Right cardiac atrium (tissue), 5 donors: ENCODE data around the gene ENDOD1. TPM values are rescaled to one million over a fixed set of nuclear protein-coding genes. Genes with fewer than 3 reads are reported as not detected.

Experiments used
- ATAC-seq, 2 donors: fragments of 200-7000 bp; cut with Tn5 transposase; one replicate each; pipeline versions ENCODE4 v1.8.0 to v1.9.1; 2020; ENCODE audit warnings: moderate library complexity in 2 of 2, mild to moderate bottlenecking in 1 of 2
- DNase-seq, 3 donors: peaks; one replicate each; pipeline ENCODE4 v3.0.0-alpha.2; 2020
- H3K27ac ChIP-seq: one replicate; pipeline ENCODE4 v1.5.1; 2013; ENCODE audit warnings: mild to moderate bottlenecking, low read length, control low read depth, moderate library complexity
- H3K27me3 ChIP-seq: one replicate; pipeline ENCODE4 v1.6.1; 2013; ENCODE audit not compliant: control insufficient read depth, insufficient read depth
- H3K4me1 ChIP-seq: one replicate; pipeline ENCODE4 v1.6.1; 2013; ENCODE audit warnings: low read length; ENCODE audit not compliant: control insufficient read depth, insufficient read depth
- H3K4me3 ChIP-seq: one replicate; pipeline ENCODE4 v1.5.1; 2013; ENCODE audit warnings: low read length, control low read depth
- H3K9me3 ChIP-seq: one replicate; pipeline ENCODE4 v1.6.1; 2013; ENCODE audit warnings: low read length; ENCODE audit not compliant: control insufficient read depth
- WGBS: extraction: QIAGEN DNeasy Blood & Tissue Kit; methylation state at CpG from one replicate; pipeline ENCODE4 v1.1.7; 2013; 5-methylcytosine and 5-hydroxymethylcytosine counted together
- intact Hi-C, 4 donors: fragments of 100-400 bp; cut with DNase I; formaldehyde crosslinking; loops; one replicate each; pipeline versions ENCODE4 v1.11.0 to v1.14.0; 2022 to 2023
- polyA plus RNA-seq: library from polyadenylated mRNA; stranded (reverse); fragments of 200-250 nt; gene quantifications from one replicate; pipeline ENCODE4 v1.2.3, GENCODE V29; 2013
- total RNA-seq, 4 donors: library from RNA; stranded (reverse); fragmentation: NEBNext Ultra II Directional; extraction: Animal tissue kit (Norgen Biotek cat#: 25700); gene quantifications; one replicate each; pipeline ENCODE4 v1.2.1, GENCODE V29; 2021
- donor health status: healthy with polysubstance abuse.
- donor health status: DM: no; HTN: yes; CAD: no.
- donor health status: DM: no; HTN: no; CAD: no.
- donor health status: DM: no; HTN: yes; CAD: no; lungs with severe emphysema.
- donor health status: DM: yes; HTN: yes; CAD: no.

ENDOD1 gene
- total and polyA plus RNA-seq, 5 donors, result 8.8 to 19.5 (median 14.5) TPM

DNA sequence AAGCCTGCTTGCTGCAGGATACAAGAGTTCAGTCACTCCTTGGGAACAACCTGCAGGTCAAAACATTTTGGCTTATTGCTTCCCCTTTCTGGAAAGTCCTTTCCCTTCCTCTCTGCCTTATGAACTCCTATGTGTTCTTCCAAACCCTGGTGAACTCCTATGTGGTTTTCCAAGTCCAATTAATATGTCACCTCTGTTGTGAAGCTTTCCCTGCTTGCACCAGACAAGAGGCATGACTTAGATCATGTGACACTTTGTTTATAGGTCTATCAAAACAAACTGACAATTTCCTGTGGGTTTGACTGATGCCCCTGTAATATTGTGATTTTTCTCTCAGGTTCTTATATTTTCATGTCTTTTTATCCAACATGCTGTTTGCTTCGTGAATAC, 64.2 kb downstream of the ENDOD1 start:
- H3K27ac ChIP-seq, result no peak overlapping the region
- 92% methylated on average over 1 of the region's 1 CpG for WGBS

DNA sequence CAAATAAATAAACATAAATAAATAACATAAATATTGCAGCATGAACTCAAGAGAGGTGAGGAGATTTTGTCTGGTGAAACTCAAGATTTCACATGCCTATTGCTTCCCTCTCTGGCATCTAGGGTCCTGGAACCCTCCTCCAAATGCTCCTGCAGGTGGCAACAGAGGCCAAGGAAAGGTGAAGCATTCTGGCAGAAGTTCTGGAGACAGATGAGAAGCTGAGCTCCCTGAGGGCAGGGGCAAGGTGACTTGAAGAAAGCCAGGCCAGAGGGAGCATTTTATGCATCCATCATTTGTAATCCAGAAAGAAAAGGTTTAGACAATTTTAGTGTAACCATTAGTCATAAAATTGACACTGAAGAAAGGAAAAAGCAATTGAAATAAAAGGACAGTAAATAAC, 64.9 kb downstream of the ENDOD1 start:
- H3K27me3 ChIP-seq, result no peaks in the 10 kb centered on the region
- H3K4me3 ChIP-seq, result no peak overlapping the region
- DNase-seq, result peak; percentile 28 to 56 (median 47)
- ATAC-seq, result no peak
- H3K9me3 ChIP-seq, result no peaks in the 10 kb centered on the region
- H3K4me1 ChIP-seq, result peaks cover 2% of the 10 kb centered on the region
- intact Hi-C loops, result loop anchor here (5.0 kb wide), 4 partner anchors 532 to 613 kb away; no protein-coding TSS in a partner anchor
- no peak overlapping the region for H3K27ac ChIP-seq

More for the DNA sequence above, 64.2 kb downstream of the ENDOD1 start:
- Histone ChIP-seq H3K4me1 (peaks cover 2% of the 10 kb centered on the region), H3K4me3 (no peak overlapping the region), H3K9me3 (no peaks in the 10 kb centered on the region), H3K27me3 (no peaks in the 10 kb centered on the region)
- ATAC-seq (no peak), DNase-seq (no peak)
- intact Hi-C loops, result loop anchor here (5.0 kb wide), 4 partner anchors 532 to 613 kb away; no protein-coding TSS in a partner anchor

DNA sequence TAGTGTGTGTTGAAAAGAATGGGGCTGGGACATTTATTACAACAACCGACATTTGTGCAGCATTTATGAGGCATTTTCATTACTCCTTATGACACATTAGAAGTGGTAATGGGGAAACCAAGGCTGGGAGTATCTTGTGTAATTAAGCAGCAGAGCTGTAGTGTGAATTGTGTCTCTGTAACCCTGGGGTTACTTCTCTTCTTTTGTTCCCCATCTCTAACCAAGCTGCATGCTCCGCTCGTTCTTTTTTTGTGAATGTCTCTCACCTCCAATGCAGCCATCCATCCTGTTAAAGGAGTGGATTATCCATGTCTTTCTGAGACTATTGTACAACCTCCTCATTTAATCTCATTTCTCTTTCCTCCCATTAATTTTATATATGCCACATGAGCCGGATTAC, 65.7 kb downstream of the ENDOD1 start:
- 96% methylated on average over 4 of the region's 4 CpGs for WGBS
- H3K9me3 ChIP-seq, result no peaks in the 10 kb centered on the region
- no peak overlapping the region for H3K27ac ChIP-seq
- peaks cover 2% of the 10 kb centered on the region for H3K4me1 ChIP-seq
- ATAC-seq (no peak), DNase-seq (no peak)
- H3K27me3 ChIP-seq, result no peaks in the 10 kb centered on the region
- intact Hi-C loops, result no loop called here
- no peak overlapping the region for H3K4me3 ChIP-seq

DNA sequence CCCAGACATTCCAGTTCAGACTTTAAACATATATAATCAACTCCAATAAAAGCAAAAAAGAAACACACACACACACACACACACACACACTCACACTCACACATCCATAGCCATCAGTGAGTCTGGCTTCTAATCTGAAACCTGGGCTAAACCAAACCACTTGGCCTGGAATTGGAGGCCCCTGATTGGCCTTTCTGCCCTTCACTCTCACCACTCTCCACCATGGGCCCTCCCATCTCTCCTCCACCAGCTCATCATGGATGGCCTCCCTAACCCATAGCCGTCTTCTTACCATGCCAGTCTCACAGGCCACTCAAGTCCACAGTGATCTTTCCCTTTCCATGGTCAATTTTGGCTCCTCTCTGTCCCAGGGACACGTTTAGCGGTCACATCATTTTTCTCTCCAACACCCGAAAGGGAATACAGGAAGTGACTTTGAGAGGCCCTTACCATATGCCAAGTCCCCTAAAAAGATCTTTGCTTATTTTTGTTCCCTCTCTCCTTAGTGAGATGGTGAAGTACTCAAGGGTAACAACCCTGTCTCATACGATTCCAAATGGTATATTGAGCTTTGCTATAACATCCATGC, 66.6 kb downstream of the ENDOD1 start:
- no peak overlapping the region for H3K27ac ChIP-seq
- H3K4me1 ChIP-seq, result peaks cover 2% of the 10 kb centered on the region
- H3K4me3 ChIP-seq, result no peak overlapping the region
- DNase-seq (no peak), ATAC-seq (no peak)
- no peaks in the 10 kb centered on the region for H3K27me3 ChIP-seq
- intact Hi-C loops, result no loop called here
- H3K9me3 ChIP-seq, result no peaks in the 10 kb centered on the region
- WGBS, result 75% methylated on average over 5 of the region's 5 CpGs

DNA sequence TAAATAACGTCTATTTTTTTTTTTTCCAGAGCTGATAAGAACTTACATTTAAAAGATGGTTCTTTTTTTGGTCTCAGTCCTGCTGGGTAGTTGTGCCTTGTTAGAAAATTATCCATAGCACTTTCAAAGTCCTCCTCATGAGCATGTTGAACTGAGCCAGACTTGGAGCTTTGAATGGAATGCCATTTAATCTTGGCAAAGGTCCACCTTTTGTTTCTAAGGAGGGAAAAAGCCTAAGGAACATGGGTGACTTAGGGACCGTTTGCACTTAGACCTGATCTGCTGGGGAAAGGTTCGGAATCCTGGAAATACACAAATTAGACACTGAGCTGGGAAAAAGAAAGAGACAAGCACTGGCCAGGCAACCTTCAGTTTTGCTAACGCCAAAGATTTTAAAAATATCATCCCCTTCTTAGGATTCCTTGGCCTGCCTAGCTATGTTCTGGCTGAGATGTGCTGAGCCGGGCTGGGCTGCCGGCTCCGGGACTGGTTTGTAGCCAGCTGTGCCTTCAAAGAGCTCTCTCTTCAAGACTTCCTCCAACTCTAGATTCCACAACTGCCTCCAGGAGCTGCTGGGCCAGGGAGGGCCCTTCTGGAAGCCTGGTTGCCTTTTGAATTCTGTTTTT, 67.4 kb downstream of the ENDOD1 start:
- peak; percentile 54 to 89 (median 84) for DNase-seq
- H3K9me3 ChIP-seq, result no peaks in the 10 kb centered on the region
- H3K27ac ChIP-seq, result no peak overlapping the region
- no peaks in the 10 kb centered on the region for H3K4me1 ChIP-seq
- H3K27me3 ChIP-seq, result no peaks in the 10 kb centered on the region
- intact Hi-C loops, result no loop called here
- ATAC-seq, result peak; percentile 82 to 89
- no peak overlapping the region for H3K4me3 ChIP-seq
- WGBS, result 34% methylated on average over 7 of the region's 7 CpGs

DNA sequence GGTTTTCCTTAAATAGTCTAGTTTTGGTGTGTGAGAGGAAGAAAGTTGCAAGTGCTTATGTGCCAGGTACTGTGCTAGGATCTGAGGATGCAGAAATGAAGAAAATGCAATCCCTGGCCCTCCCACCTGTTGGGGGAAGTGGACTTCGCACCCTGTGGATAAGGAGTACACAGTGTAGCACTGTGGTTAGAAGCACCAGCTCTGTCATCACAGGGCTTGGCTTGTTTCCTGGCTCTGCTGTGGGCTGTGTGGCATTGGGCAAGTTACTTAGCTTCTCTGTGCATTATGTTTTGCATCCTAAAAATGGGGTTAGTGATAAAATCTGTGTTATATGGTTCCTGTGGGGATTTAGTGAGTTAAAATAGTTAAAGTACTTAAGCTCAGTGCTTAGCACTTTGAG, 68.2 kb downstream of the ENDOD1 start:
- DNase-seq (no peak), ATAC-seq (no peak)
- no peaks in the 10 kb centered on the region for H3K9me3 ChIP-seq
- WGBS, result 96% methylated on average over 1 of the region's 1 CpG
- H3K27ac ChIP-seq, result no peak overlapping the region
- no peaks in the 10 kb centered on the region for H3K4me1 ChIP-seq
- H3K4me3 ChIP-seq, result no peak overlapping the region
- intact Hi-C loops, result no loop called here
- H3K27me3 ChIP-seq, result no peaks in the 10 kb centered on the region

DNA sequence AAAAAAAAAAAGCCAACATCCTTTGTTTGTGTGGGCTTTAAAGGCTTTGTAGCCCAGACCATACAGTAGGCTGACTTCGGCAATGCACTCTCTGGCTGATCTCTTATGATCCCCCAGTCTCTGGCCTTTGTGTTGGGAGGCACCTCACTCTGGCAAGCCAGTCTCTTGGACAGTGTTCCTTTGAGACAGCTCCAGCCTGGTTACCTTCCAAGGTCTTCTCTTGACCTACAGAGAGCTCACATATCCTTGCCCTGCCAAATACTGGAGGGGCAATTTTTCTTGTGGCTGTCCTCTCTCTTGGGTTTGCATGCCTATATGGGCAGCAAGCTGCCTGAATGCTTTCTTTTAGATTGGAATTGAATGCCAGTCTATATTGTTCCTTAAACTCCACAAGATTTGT, 71.6 kb downstream of the ENDOD1 start:
- Histone ChIP-seq H3K9me3 (no peaks in the 10 kb centered on the region), H3K4me3 (no peak overlapping the region), H3K4me1 (no peaks in the 10 kb centered on the region), H3K27ac (no peak overlapping the region), H3K27me3 (no peaks in the 10 kb centered on the region)
- 94% methylated on average over 1 of the region's 1 CpG for WGBS
- no peak for ATAC-seq
- no peak for DNase-seq
- intact Hi-C loops, result no loop called here

DNA sequence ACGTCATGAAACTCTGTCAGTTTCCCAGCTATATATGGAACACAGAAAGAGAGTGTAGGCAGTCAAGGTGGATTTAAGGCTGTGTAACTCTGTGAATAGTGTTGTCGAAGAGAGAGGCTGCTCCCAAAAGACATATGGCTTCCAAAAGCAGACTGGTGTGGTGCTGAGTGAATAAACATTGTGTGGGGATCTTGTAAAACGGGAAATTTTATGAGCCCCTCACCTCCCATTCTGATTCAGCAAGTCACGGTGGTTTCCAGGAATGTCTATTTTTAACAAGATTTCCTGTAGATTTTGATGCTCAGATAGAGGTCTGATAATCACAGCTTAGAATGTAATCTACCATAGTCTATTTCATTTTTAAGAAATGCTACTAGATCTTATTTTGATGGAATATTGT, 73.5 kb downstream of the ENDOD1 start:
- 55% methylated on average over 4 of the region's 4 CpGs for WGBS
- H3K9me3 ChIP-seq, result no peaks in the 10 kb centered on the region
- intact Hi-C loops, result no loop called here
- no peaks in the 10 kb centered on the region for H3K27me3 ChIP-seq
- H3K27ac ChIP-seq, result no peak overlapping the region
- no peak overlapping the region for H3K4me3 ChIP-seq
- H3K4me1 ChIP-seq, result no peaks in the 10 kb centered on the region
- no peak for DNase-seq
- no peak for ATAC-seq

DNA sequence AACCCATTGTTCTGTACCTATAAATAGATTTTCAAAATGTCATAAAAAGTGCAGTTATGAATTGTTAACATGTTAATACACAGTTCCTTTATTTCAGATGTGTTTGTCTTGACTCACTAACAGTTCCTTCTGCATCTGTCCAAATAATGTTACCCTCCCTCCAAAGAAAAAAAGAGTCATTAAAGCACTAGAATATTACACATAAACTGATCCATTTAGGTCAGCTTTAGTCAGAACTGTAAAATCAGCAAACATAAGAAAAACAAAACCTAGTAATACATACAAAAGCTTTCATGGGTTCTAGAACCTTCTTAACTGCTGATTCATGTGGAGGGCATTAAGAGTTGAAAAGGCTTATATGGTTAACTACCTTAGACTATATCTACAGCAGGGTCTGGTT, 76.0 kb downstream of the ENDOD1 start:
- ATAC-seq (no peak), DNase-seq (no peak)
- no peaks in the 10 kb centered on the region for H3K27me3 ChIP-seq
- no peak overlapping the region for H3K4me3 ChIP-seq
- no peak overlapping the region for H3K27ac ChIP-seq
- H3K9me3 ChIP-seq, result no peaks in the 10 kb centered on the region
- H3K4me1 ChIP-seq, result no peaks in the 10 kb centered on the region
- intact Hi-C loops, result no loop called here

DNA sequence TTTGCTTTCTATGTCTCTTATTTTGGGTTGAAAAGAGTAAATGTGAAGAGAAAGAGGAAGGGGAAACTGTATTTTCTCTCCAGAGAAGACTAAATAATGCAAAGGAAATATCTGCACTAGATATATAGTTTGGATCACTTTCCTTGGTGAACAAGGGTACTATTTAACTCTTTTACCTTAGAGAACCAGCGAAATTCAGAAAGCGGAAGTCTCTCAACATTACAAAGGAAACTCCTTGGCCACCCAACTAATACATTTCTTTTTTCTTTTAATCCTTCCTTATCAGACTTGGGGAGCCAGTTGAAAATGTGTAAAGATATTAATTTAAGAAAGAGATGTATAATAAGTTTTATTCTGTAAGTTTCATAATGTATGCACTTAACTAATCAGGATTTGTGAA, 77.1 kb downstream of the ENDOD1 start:
- no peak overlapping the region for H3K4me3 ChIP-seq
- ATAC-seq, result no peak
- H3K4me1 ChIP-seq, result no peaks in the 10 kb centered on the region
- no peaks in the 10 kb centered on the region for H3K9me3 ChIP-seq
- DNase-seq, result no peak
- WGBS, result 89% methylated on average over 2 of the region's 2 CpGs
- H3K27me3 ChIP-seq, result no peaks in the 10 kb centered on the region
- no peak overlapping the region for H3K27ac ChIP-seq
- intact Hi-C loops, result no loop called here

DNA sequence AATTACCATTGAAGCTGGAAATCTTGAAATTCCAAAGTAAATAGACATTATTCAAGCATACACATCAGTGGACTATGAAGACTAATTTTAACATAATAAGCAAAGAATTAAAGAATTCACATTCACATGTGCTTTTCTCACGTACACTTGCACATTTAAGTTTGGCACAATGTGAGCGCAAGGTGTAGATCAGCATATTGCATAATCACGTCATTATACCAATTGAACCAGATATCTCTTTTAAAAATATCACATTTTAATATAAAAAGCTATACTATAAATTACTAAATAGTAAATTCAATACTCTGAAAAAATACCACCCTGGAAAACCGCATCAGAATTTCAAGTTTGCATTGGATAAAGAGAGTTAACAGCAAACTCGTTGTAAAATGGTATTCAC, 80.6 kb downstream of the ENDOD1 start:
- no peaks in the 10 kb centered on the region for H3K9me3 ChIP-seq
- no peak for DNase-seq
- no peaks in the 10 kb centered on the region for H3K27me3 ChIP-seq
- H3K4me1 ChIP-seq, result no peaks in the 10 kb centered on the region
- no peak overlapping the region for H3K4me3 ChIP-seq
- WGBS, result 95% methylated on average over 5 of the region's 5 CpGs
- no peak overlapping the region for H3K27ac ChIP-seq
- intact Hi-C loops, result no loop called here
- no peak for ATAC-seq
